Breast epithelium (tissue), 4 donors: ENCODE data around the gene PHACTR1. TPM values are rescaled to one million over a fixed set of nuclear protein-coding genes. Genes with fewer than 3 reads are reported as not detected.

Experiments
- DNase-seq, 2 donors: peaks; one replicate each; pipeline ENCODE4 v3.0.0-alpha.2; 2019; ENCODE audit warnings: low spot score in 2 of 2
- H3K27ac ChIP-seq, 2 donors: fragments of 200-600 bp; sonication (generic) in 1 of 2; one replicate each; pipeline ENCODE4 v1.5.1; 2016 to 2019; ENCODE audit warnings: mild to moderate bottlenecking in 1 of 2
- H3K27me3 ChIP-seq, 2 donors: fragments of 200-600 bp; sonication (generic) in 1 of 2; one replicate each; pipeline versions ENCODE4 v1.5.1 to v1.6.0; 2017 to 2019; ENCODE audit warnings: control low read depth in 1 of 2, mild to moderate bottlenecking in 1 of 2
- H3K36me3 ChIP-seq: fragments of 200-600 bp; one replicate; pipeline ENCODE4 v1.5.1; 2019
- H3K4me1 ChIP-seq, 2 donors: fragments of 200-600 bp; sonication (generic); one replicate each; pipeline ENCODE4 v1.5.1; 2016 to 2019; ENCODE audit warnings: control low read depth in 1 of 2
- H3K4me3 ChIP-seq, 3 donors: fragments of 200-600 bp; sonication (generic); 1 replicate in 2 of 3; 2 replicates in 1 of 3; pipeline ENCODE4 v1.5.1; 2016 to 2019; ENCODE audit warnings: mild to moderate bottlenecking in 3 of 3, moderate library complexity in 2 of 3
- H3K9me3 ChIP-seq, 2 donors: fragments of 200-600 bp; sonication (generic) in 1 of 2; one replicate each; pipeline ENCODE4 v1.5.1; 2016 to 2019; ENCODE audit warnings: control low read depth in 1 of 2
- CTCF ChIP-seq, 3 donors: fragments of 450-650 bp; IDR thresholded peaks; one replicate each; pipeline ENCODE4 v1.5.1; 2016 to 2017; ENCODE audit warnings: antibody characterized with exemption in 3 of 3, mild to moderate bottlenecking in 3 of 3, moderate library complexity in 3 of 3
- POLR2A ChIP-seq: fragments of 450-650 bp; IDR thresholded peaks from one replicate; pipeline ENCODE4 v1.6.1; 2016; ENCODE audit warnings: antibody characterized with exemption, mild to moderate bottlenecking, moderate library complexity
- POLR2AphosphoS5 ChIP-seq, 3 donors: sonication (generic); formaldehyde crosslinking; IDR thresholded peaks; one replicate each; pipeline ENCODE4 v1.6.1; 2017; ENCODE audit warnings: antibody characterized with exemption in 3 of 3
- intact Hi-C: fragments of 100-400 bp; cut with DNase I; formaldehyde crosslinking; loops from one replicate; pipeline ENCODE4 v1.15.1; 2023; ENCODE audit warnings: low total_unique reads
- total RNA-seq, 3 donors: library from RNA; depleted of rRNA; stranded (reverse); fragments of >200 nt; gene quantifications; one replicate each; pipeline ENCODE4 v1.1.0, GENCODE V29; 2016

PHACTR1 gene
- total RNA-seq, 3 donors from 2014 or later, result 4.1 to 5.6 (median 4.6) TPM

GRCh38 chr6:13273202-13273930, 556.8 kb downstream of the PHACTR1 start:
- intact Hi-C loops, result no loop called here
- TF ChIP-seq POLR2AphosphoS5 (IDR thresholded peaks at IDR 0.05), result no peak
- no peak for TF ChIP-seq CTCF (IDR thresholded peaks at IDR 0.05)
- no peak for TF ChIP-seq POLR2A
- no peak for DNase-seq
- Histone ChIP-seq H3K27me3 (no peaks in the 10 kb centered on the region), H3K9me3 (no peaks in the 10 kb centered on the region), H3K27ac (no peak overlapping the region), H3K36me3 (no peaks in the 10 kb centered on the region), H3K4me1 (no peaks in the 10 kb centered on the region), H3K4me3 (no peak overlapping the region)

GRCh38 chr6:13273931-13274706, 557.6 kb downstream of the PHACTR1 start:
- intact Hi-C loops, result no loop called here
- no peaks in the 10 kb centered on the region for H3K9me3 ChIP-seq
- no peak overlapping the region for H3K27ac ChIP-seq
- H3K27me3 ChIP-seq, result no peaks in the 10 kb centered on the region
- no peak overlapping the region for H3K4me3 ChIP-seq
- no peaks in the 10 kb centered on the region for H3K36me3 ChIP-seq
- H3K4me1 ChIP-seq, result no peaks in the 10 kb centered on the region
- DNase-seq, result no peak
- TF ChIP-seq POLR2AphosphoS5 (IDR thresholded peaks at IDR 0.05) (no peak), POLR2A (no peak), CTCF (IDR thresholded peaks at IDR 0.05) (no peak)

- no peaks in the 10 kb centered on the region for H3K4me1 ChIP-seq
- intact Hi-C loops, result no loop called here
- H3K36me3 ChIP-seq, result no peaks in the 10 kb centered on the region
- no peaks in the 10 kb centered on the region for H3K27me3 ChIP-seq
- TF ChIP-seq POLR2A (no peak), CTCF (IDR thresholded peaks at IDR 0.05) (no peak), POLR2AphosphoS5 (IDR thresholded peaks at IDR 0.05) (no peak)
- no peaks in the 10 kb centered on the region for H3K9me3 ChIP-seq
- no peak for DNase-seq
- H3K4me3 ChIP-seq, result no peak overlapping the region
- no peak overlapping the region for H3K27ac ChIP-seq
These were observed 558.3 kb downstream of the PHACTR1 start for GRCh38 chr6:13274707-13275434.

- no peak for DNase-seq
- Histone ChIP-seq H3K4me1 (no peaks in the 10 kb centered on the region), H3K27ac (no peak overlapping the region), H3K36me3 (no peaks in the 10 kb centered on the region), H3K4me3 (no peak overlapping the region), H3K9me3 (no peaks in the 10 kb centered on the region), H3K27me3 (no peaks in the 10 kb centered on the region)
- no peak for TF ChIP-seq POLR2AphosphoS5 (IDR thresholded peaks at IDR 0.05)
- TF ChIP-seq CTCF (IDR thresholded peaks at IDR 0.05), result no peak
- TF ChIP-seq POLR2A, result no peak
- intact Hi-C loops, result no loop called here
These were observed 558.9 kb downstream of the PHACTR1 start for GRCh38 chr6:13275435-13275989.
